HG03521 (cell line): ENCODE data around the gene PAK5.

Experiments used
- ATAC-seq: cut with Tn5 transposase; IDR thresholded peaks from one replicate; pipeline ENCODE4 v1.9.1; 2021; ENCODE audit warnings: mild to moderate bottlenecking, moderate library complexity; ENCODE audit not compliant: unreplicated experiment

The PAK5 gene

GRCh38 chr20:9792674-9793073 is 46.2 kb downstream of the PAK5 start:
- no peak for ATAC-seq

GRCh38 chr20:9789131-9789530 is 49.7 kb downstream of the PAK5 start:
- no peak for ATAC-seq

- ATAC-seq: no peak
These were observed 63.7 kb downstream of the PAK5 start for GRCh38 chr20:9775176-9775575.

GRCh38 chr20:9769954-9770353 is 68.9 kb downstream of the PAK5 start:
- ATAC-seq: no peak

- no peak for ATAC-seq
These were observed 77.4 kb downstream of the PAK5 start for GRCh38 chr20:9761476-9761875.

- ATAC-seq: no peak
These were observed 79.5 kb downstream of the PAK5 start for GRCh38 chr20:9759392-9759791.

GRCh38 chr20:9758752-9759151 is 80.1 kb downstream of the PAK5 start:
- no peak for ATAC-seq

- no peak for ATAC-seq
These were observed 82.2 kb downstream of the PAK5 start for GRCh38 chr20:9756660-9757059.

- no peak for ATAC-seq
These were observed 83.6 kb downstream of the PAK5 start for GRCh38 chr20:9755301-9755700.

- ATAC-seq: no peak
These were observed 94.3 kb downstream of the PAK5 start for GRCh38 chr20:9744551-9744950.

GRCh38 chr20:9743871-9744270 is 95.0 kb downstream of the PAK5 start:
- ATAC-seq: no peak

GRCh38 chr20:9742821-9743220 is 96.1 kb downstream of the PAK5 start:
- ATAC-seq: no peak

GRCh38 chr20:9741996-9742395 is 96.9 kb downstream of the PAK5 start:
- ATAC-seq: no peak

- no peak for ATAC-seq
These were observed 98.4 kb downstream of the PAK5 start for GRCh38 chr20:9740486-9740885.

GRCh38 chr20:9739991-9740390 is 98.9 kb downstream of the PAK5 start:
- ATAC-seq: no peak

GRCh38 chr20:9736373-9736772 is 102.5 kb downstream of the PAK5 start:
- no peak for ATAC-seq

- no peak for ATAC-seq
These were observed 115.2 kb downstream of the PAK5 start for GRCh38 chr20:9723501-9724202.

GRCh38 chr20:9711872-9712271 is 127.0 kb downstream of the PAK5 start:
- ATAC-seq: no peak

- ATAC-seq: no peak
These were observed 128.2 kb downstream of the PAK5 start for GRCh38 chr20:9710685-9711084.

- no peak for ATAC-seq
These were observed 133.0 kb downstream of the PAK5 start for GRCh38 chr20:9705722-9706476.

- no peak for ATAC-seq
These were observed 139.7 kb downstream of the PAK5 start for GRCh38 chr20:9699181-9699580.

GRCh38 chr20:9689041-9689440 is 149.8 kb downstream of the PAK5 start:
- no peak for ATAC-seq

GRCh38 chr20:9686866-9687265 is 152.0 kb downstream of the PAK5 start:
- ATAC-seq: no peak
